Activated CD4-positive, alpha-beta T cell treated with anti-CD3 and anti-CD28 coated beads for 36 hours (primary cell): Measurements from ENCODE around the gene CDC37L1. TPM values are rescaled to one million over a fixed set of nuclear protein-coding genes. Genes with fewer than 3 reads are reported as not detected.

Source experiments
- ATAC-seq: fragments of 200-7000 bp; cut with Tn5 transposase; one replicate; pipeline ENCODE4 v1.10.0; 2021; ENCODE audit warnings: mild to moderate bottlenecking, moderate library complexity
- CTCF ChIA-PET: fragments of 350-600 bp; sonication (Branson Sonifier 250); formaldehyde crosslinking; loops from one replicate; lab custom pipeline; 2021; ENCODE audit warnings: antibody characterized with exemption; lab: Charles Lee
- POLR2A ChIA-PET: fragments of 350-600 bp; sonication (Branson Sonifier 250); formaldehyde crosslinking; loops from one replicate; lab custom pipeline; 2021; ENCODE audit warnings: antibody characterized with exemption, inconsistent platforms; lab: Charles Lee
- DNase-seq: peaks from one replicate; pipeline ENCODE4 v3.0.0-alpha.2; 2020
- H3K27ac Mint-ChIP-seq: one replicate; pipeline ENCODE4 v1.8.0; 2021; ENCODE audit warnings: mixed read lengths
- H3K27me3 Mint-ChIP-seq: one replicate; pipeline ENCODE4 v1.8.0; 2021; ENCODE audit warnings: mixed read lengths
- H3K36me3 Mint-ChIP-seq: one replicate; pipeline ENCODE4 v1.8.0; 2021; ENCODE audit warnings: low read depth, mixed read lengths
- H3K4me1 Mint-ChIP-seq: one replicate; pipeline ENCODE4 v1.8.0; 2021; ENCODE audit warnings: mixed read lengths
- H3K4me3 Mint-ChIP-seq: one replicate; pipeline ENCODE4 v1.8.0; 2021; ENCODE audit warnings: mild to moderate bottlenecking, moderate library complexity, mixed read lengths
- H3K9me3 Mint-ChIP-seq: one replicate; pipeline ENCODE4 v1.8.0; 2021; ENCODE audit warnings: low read depth, mixed read lengths
- intact Hi-C, 2 experiments: fragments of 100-400 bp; cut with DNase I in 1 of 2; cut with micrococcal nuclease in 1 of 2; formaldehyde crosslinking; loops; one replicate each; pipeline versions ENCODE4 v1.14.2 to v1.15.1; 2022 to 2024; cut with DNase I, micrococcal nuclease
- total RNA-seq, 2 experiments: library from RNA; stranded (reverse); gene quantifications; one replicate each; pipeline ENCODE4 v1.2.3, GENCODE V29; 2021

The CDC37L1 gene
- total RNA-seq, 2 experiments from 2014 or later, result 8.0 to 9.8 TPM

DNA sequence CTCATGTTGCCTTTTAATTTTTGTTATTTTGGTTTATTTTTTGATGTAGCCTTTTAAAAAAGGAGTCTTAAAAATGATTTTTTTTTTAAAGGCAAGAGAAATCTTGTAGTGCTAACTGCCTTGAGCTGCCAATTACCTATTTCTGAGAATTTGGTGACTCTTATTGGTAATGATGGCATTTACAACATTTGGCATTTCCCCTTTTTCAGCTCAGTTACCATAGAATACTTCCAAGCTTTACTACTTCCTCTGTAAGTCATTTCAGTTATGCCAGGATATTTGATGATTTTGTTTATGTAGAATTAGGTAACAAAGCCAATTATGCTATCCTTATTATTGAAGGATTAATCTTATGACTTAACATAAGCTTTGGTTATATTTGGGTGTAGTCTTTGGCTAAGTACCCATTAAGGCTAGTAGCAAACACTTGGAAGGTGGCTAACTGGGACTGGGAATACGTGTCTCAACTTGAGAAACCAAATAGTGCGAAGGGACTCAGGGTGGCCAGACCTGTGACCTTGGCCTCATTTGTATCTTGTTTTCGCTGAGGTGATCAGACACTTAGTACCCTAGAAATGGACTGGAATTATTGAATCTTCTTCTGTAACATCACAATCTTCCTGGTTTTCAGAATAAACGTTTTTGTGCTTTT, 27.7 kb downstream of the CDC37L1 start:
- Mint-ChIP-seq H3K36me3 (peaks cover 40% of the 10 kb centered on the region), H3K4me1 (peaks cover 18% of the 10 kb centered on the region), H3K27ac (peak overlapping the region; percentile 55), H3K27me3 (no peaks in the 10 kb centered on the region), H3K4me3 (no peak overlapping the region), H3K9me3 (no peaks in the 10 kb centered on the region)
- DNase-seq (no peak), ATAC-seq (no peak)
- POLR2A ChIA-PET, result interaction anchor here (0.5 kb wide), 1 partner anchor 31 kb away, joined by 3 read pairs; no protein-coding TSS in a partner anchor
- CTCF ChIA-PET, result interaction anchor here (0.6 to 1.5 kb wide), 4 partner anchors 7 to 877 kb away, joined by 3 to 4 read pairs (median 4); no protein-coding TSS in a partner anchor
- intact Hi-C loops, result no loop called here

DNA sequence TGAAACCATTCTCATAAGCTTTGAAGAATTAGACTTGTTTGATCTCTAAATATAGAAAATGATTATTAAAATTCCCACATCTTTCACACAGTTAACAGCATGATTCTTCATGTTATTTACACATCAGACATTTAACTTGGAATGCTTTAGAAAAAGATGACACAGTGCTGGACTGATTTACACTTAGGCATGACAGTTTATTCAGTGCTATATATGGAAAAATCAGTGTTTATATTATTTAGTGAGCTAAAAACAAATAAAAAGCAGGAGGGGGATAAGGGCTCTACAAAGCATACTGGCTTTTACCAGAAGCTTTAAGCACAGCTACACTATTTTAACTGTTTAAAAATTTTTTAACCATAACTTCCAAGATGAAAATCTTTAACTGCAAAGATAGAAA, 30.0 kb downstream of the CDC37L1 start:
- H3K4me3 Mint-ChIP-seq, result no peak overlapping the region

DNA sequence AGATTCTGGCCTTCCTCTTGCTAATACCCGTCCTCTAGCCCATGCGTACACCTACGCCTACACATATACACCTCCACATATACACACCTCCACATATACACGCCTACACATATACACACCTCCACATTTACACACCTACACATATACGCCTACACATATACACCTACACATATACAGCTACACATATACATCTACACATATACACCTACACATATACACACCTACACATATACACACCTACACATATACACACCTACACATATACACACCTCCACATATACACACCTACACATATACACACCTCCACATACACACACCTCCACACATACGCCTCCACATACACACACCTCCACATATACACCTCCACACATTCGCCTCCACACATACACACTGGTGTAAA, 34.5 kb downstream of the CDC37L1 start:
- no peaks in the 10 kb centered on the region for H3K27me3 Mint-ChIP-seq
- no peak overlapping the region for H3K4me3 Mint-ChIP-seq
- ATAC-seq, result peak; percentile 61
- CTCF ChIA-PET, result no interaction called here
- POLR2A ChIA-PET, result no interaction called here
- H3K36me3 Mint-ChIP-seq, result peaks cover 41% of the 10 kb centered on the region
- peaks cover 4% of the 10 kb centered on the region for H3K9me3 Mint-ChIP-seq
- no peaks in the 10 kb centered on the region for H3K4me1 Mint-ChIP-seq
- no peak overlapping the region for H3K27ac Mint-ChIP-seq
- intact Hi-C loops, result no loop called here
- no peak for DNase-seq

More for the DNA sequence above, 30.0 kb downstream of the CDC37L1 start:
- CTCF ChIA-PET, result interaction anchor here (0.7 kb wide), 1 partner anchor 27 kb away, joined by 3 read pairs; no protein-coding TSS in a partner anchor
- H3K27ac Mint-ChIP-seq, result no peak overlapping the region
- DNase-seq, result no peak
- peaks cover 10% of the 10 kb centered on the region for H3K4me1 Mint-ChIP-seq
- peaks cover 41% of the 10 kb centered on the region for H3K36me3 Mint-ChIP-seq
- intact Hi-C loops, result no loop called here
- H3K9me3 Mint-ChIP-seq, result peaks cover 4% of the 10 kb centered on the region
- no peaks in the 10 kb centered on the region for H3K27me3 Mint-ChIP-seq
- no peak for ATAC-seq
- POLR2A ChIA-PET, result no interaction called here

DNA sequence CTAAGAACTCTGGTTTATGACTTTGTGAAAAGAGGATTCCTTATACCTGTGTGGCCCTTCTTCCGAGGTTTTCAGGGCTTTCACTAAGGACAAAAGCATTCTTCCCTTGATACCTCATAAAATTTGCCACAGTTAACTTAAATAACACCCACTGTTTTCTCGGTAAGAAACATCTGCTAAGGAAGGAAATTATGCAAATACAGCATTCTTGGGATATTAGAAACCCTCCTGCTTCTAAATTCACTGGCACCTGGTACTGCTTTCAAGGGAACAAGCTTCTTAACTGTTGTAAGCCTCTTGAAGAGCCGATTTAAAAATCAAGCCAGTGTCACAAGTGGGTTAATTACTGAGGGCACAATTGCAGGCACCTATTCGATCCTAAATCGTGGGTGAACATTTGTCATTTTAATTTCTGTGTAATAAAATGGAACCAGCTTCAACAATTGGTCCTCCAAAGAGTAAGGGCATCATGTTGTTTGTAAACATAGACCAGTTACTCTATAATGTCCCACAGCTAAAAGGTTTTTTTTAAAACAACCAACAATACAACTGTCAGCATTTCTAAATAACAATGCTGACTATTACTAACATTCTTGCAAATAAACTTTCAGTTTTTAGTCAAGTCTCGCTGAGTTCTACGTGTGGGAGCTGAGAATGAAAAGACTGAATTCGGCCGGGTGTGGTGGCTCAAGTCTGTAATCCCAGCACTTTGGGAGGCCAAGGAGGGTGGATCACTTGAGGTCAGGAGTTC, 35.1 kb downstream of the CDC37L1 start:
- no peak overlapping the region for H3K27ac Mint-ChIP-seq
- ChIA-PET POLR2A (no interaction called here), CTCF (interaction anchor here (0.6 to 1.4 kb wide), 3 partner anchors 8 to 36 kb away, joined by 3 to 4 read pairs (median 3); no protein-coding TSS in a partner anchor)
- peaks cover 36% of the 10 kb centered on the region for H3K36me3 Mint-ChIP-seq
- H3K4me1 Mint-ChIP-seq, result no peaks in the 10 kb centered on the region
- no peak overlapping the region for H3K4me3 Mint-ChIP-seq
- no peak for ATAC-seq
- DNase-seq, result no peak
- peaks cover 4% of the 10 kb centered on the region for H3K9me3 Mint-ChIP-seq
- intact Hi-C loops, result no loop called here
- no peaks in the 10 kb centered on the region for H3K27me3 Mint-ChIP-seq

DNA sequence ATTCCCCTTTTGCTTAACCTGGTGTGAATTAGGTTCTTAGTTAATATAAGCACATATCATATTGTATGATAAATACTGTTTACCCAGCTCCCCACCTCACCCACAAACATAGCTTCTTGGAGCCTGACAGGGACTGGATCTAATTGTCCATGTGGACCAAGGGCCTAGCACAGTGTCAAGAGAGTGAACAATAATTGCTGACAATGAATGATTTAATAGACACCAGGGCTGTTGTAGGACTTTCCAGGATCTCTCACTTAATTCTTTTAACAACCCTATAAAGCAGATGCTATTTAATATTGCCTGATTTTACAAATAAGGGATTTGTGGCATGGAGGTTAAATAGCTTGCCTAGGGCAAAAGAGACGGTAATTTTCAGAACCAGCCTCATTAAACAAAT, 36.8 kb downstream of the CDC37L1 start:
- Mint-ChIP-seq H3K36me3 (peaks cover 34% of the 10 kb centered on the region), H3K27ac (no peak overlapping the region), H3K9me3 (peaks cover 4% of the 10 kb centered on the region), H3K4me3 (no peak overlapping the region), H3K4me1 (no peaks in the 10 kb centered on the region), H3K27me3 (no peaks in the 10 kb centered on the region)
- POLR2A ChIA-PET, result no interaction called here
- CTCF ChIA-PET, result interaction anchor here (1.3 kb wide), 1 partner anchor 17 kb away, joined by 5 read pairs; no protein-coding TSS in a partner anchor
- DNase-seq (no peak), ATAC-seq (no peak)
- intact Hi-C loops, result no loop called here

DNA sequence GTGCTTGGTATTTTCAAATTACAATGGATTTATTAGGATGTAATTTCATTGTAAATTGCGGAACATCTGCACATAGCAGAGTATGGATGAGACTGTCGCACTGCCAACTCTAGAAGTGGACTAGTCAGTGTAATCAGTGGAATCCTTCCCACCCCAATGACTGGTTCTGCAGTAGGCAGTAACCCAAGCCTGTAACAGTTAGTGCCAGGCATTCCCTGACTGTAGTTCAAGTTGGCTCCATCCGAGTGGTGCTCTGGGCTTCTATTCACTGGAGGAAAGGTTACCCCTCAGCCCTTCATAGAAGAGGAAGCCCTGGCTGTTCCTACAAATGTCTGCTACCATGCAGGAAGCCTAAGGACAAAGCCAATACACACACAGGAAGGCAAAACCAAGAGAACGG, 38.4 kb downstream of the CDC37L1 start:
- Mint-ChIP-seq H3K36me3 (peaks cover 35% of the 10 kb centered on the region), H3K27me3 (no peaks in the 10 kb centered on the region), H3K9me3 (peaks cover 4% of the 10 kb centered on the region), H3K27ac (no peak overlapping the region), H3K4me1 (no peaks in the 10 kb centered on the region), H3K4me3 (no peak overlapping the region)
- ChIA-PET CTCF (no interaction called here), POLR2A (no interaction called here)
- DNase-seq (no peak), ATAC-seq (no peak)
- intact Hi-C loops, result no loop called here

DNA sequence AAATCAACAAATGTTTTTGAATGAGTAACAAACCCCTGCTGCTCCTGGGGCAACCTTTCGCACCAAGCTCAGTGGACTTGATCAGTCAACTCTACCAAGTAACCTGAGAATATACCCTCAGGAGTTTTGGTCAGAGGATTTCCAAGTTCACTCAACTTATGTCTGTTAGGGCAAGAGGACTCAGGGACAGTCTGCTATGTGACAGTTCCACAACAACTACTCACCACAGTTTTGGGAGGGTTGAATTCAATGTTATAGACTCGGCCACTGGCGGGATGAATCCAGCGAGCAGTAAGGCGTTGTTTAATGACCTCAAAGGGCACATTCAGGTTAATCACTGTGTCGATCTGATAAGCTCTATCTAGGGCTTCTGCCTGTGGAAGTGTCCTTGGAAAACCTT, 39.5 kb downstream of the CDC37L1 start:
- ChIA-PET CTCF (interaction anchor here (0.7 kb wide), 2 partner anchors 14 to 30 kb away, joined by 3 read pairs; no protein-coding TSS in a partner anchor), POLR2A (no interaction called here)
- Mint-ChIP-seq H3K27ac (no peak overlapping the region), H3K27me3 (no peaks in the 10 kb centered on the region), H3K36me3 (peaks cover 28% of the 10 kb centered on the region), H3K4me3 (no peak overlapping the region), H3K4me1 (no peaks in the 10 kb centered on the region), H3K9me3 (peaks cover 2% of the 10 kb centered on the region)
- DNase-seq (no peak), ATAC-seq (no peak)
- intact Hi-C loops, result no loop called here

DNA sequence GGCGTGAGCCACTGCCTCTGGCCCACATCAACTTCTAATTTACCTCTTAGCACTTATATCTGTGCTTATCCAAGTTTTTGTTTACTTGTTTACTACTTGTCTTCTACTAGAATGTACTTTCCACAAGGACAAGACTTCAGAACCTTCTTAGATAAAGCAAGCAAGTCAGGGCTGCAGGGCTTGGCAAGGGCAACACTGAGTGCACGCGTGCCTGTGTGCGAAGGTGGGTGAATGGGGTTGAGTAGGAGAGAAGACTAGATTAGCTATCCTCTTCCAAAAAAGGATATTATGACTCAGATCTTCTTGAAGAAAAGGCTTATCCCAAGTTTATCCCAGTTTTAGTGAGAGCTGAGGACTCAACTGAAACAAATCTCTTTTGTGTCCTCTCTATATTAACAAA, 42.4 kb downstream of the CDC37L1 start:
- ATAC-seq (no peak), DNase-seq (no peak)
- peaks cover 14% of the 10 kb centered on the region for H3K4me1 Mint-ChIP-seq
- H3K27me3 Mint-ChIP-seq, result no peaks in the 10 kb centered on the region
- ChIA-PET CTCF (interaction anchor here (1.2 kb wide), 1 partner anchor 117 kb away, joined by 4 read pairs; no protein-coding TSS in a partner anchor), POLR2A (no interaction called here)
- H3K9me3 Mint-ChIP-seq, result no peaks in the 10 kb centered on the region
- H3K4me3 Mint-ChIP-seq, result no peak overlapping the region
- intact Hi-C loops, result no loop called here
- no peak overlapping the region for H3K27ac Mint-ChIP-seq
- peaks cover 35% of the 10 kb centered on the region for H3K36me3 Mint-ChIP-seq

DNA sequence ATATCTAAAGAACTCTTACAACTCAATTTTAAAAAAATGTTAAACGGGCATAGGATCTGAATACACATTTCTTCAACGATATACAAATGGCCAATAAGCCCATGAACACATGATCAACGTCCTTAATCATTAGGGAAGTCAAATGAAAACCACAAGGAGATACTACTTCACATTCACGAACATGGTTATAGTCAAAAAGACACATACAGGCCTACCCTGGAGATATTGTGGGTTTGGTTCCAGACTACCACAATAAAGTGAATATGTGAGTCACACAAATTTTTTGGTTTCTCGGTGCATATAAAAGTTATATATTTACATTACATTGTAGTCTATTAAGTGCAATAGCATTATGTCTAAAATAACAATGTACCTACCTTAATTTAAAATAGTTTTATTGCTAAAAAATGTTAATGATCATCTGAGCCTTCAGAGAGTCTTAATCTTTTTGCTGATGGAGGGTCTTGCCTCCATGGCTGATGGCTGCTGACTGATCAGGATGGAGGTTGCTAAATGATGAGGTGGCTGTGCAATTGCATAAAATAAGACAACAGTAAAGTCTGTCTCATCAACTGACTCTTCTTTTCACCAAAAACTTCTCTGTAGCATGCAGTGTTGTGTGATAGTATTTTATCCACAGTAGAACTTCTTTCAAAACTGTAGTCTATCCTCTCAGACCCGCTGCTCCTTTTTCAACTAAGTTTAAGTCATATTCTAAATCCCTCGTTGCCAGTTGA, 46.5 kb downstream of the CDC37L1 start:
- intact Hi-C loops, result no loop called here
- CTCF ChIA-PET, result no interaction called here

DNA sequence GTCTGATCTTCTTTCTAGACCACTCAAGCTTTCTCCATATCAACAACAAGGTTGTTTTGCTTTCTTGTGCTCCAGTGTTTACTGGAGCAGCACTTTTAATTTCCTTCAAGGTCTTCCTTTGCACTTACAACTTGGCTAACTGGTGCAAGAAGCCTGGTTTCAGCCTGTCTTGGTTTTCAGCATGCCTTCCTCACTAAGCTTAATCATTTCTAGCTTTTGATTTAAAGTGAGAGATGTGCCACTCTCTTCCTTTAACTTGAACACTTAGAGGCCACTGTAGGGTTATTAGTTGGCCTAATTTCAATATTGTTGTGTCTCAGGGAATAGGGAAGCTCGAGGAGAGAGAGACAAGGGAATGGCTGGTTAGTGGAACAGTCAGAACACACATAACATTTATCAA, 48.2 kb downstream of the CDC37L1 start:
- H3K9me3 Mint-ChIP-seq, result no peaks in the 10 kb centered on the region
- H3K27me3 Mint-ChIP-seq, result no peaks in the 10 kb centered on the region
- peaks cover 30% of the 10 kb centered on the region for H3K36me3 Mint-ChIP-seq
- DNase-seq (no peak), ATAC-seq (no peak)
- no peak overlapping the region for H3K27ac Mint-ChIP-seq
- no peak overlapping the region for H3K4me3 Mint-ChIP-seq
- intact Hi-C loops, result no loop called here
- peaks cover 31% of the 10 kb centered on the region for H3K4me1 Mint-ChIP-seq
- POLR2A ChIA-PET, result no interaction called here
- CTCF ChIA-PET, result interaction anchor here (0.6 to 0.8 kb wide), 2 partner anchors 10 to 1456 kb away, joined by 4 read pairs; no protein-coding TSS in a partner anchor

More for the DNA sequence above, 46.5 kb downstream of the CDC37L1 start:
- Mint-ChIP-seq H3K27me3 (no peaks in the 10 kb centered on the region), H3K4me1 (peaks cover 27% of the 10 kb centered on the region), H3K27ac (no peak overlapping the region), H3K9me3 (no peaks in the 10 kb centered on the region), H3K36me3 (peaks cover 36% of the 10 kb centered on the region), H3K4me3 (no peak overlapping the region)
- DNase-seq (no peak), ATAC-seq (peak; percentile 72)
- POLR2A ChIA-PET, result no interaction called here

DNA sequence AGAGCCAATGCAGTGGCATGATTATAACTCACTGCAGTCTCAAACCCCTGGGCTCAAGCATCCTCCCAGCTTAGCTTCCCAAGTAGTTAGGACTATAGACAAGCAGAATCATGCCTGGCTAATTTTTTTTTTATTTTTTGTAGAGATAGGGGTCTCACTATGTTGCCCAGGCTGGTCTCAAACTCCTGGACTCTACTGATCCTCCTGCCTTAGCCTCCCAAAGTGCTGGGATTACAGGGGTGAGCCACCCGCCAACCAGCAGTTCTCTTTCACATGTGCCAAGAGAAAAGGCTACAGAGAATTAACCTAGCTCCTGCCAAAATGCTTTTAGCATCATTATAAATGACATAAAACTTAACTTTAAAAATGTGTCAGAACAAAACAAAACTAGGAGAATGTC, 53.5 kb downstream of the CDC37L1 start:
- Mint-ChIP-seq H3K36me3 (peaks cover 12% of the 10 kb centered on the region), H3K27ac (no peak overlapping the region), H3K4me3 (no peak overlapping the region), H3K4me1 (peaks cover 35% of the 10 kb centered on the region), H3K9me3 (no peaks in the 10 kb centered on the region), H3K27me3 (no peaks in the 10 kb centered on the region)
- CTCF ChIA-PET, result interaction anchor here (0.8 to 2.0 kb wide), 5 partner anchors 12 to 265 kb away, joined by 3 to 5 read pairs (median 3); no protein-coding TSS in a partner anchor
- intact Hi-C loops, result no loop called here
- DNase-seq, result no peak
- no peak for ATAC-seq
- POLR2A ChIA-PET, result interaction anchor here (0.5 kb wide), 1 partner anchor 1205 kb away, joined by 4 read pairs; no protein-coding TSS in a partner anchor
